ENCODE data around the gene AKT1.

Gene AKT1

DNA sequence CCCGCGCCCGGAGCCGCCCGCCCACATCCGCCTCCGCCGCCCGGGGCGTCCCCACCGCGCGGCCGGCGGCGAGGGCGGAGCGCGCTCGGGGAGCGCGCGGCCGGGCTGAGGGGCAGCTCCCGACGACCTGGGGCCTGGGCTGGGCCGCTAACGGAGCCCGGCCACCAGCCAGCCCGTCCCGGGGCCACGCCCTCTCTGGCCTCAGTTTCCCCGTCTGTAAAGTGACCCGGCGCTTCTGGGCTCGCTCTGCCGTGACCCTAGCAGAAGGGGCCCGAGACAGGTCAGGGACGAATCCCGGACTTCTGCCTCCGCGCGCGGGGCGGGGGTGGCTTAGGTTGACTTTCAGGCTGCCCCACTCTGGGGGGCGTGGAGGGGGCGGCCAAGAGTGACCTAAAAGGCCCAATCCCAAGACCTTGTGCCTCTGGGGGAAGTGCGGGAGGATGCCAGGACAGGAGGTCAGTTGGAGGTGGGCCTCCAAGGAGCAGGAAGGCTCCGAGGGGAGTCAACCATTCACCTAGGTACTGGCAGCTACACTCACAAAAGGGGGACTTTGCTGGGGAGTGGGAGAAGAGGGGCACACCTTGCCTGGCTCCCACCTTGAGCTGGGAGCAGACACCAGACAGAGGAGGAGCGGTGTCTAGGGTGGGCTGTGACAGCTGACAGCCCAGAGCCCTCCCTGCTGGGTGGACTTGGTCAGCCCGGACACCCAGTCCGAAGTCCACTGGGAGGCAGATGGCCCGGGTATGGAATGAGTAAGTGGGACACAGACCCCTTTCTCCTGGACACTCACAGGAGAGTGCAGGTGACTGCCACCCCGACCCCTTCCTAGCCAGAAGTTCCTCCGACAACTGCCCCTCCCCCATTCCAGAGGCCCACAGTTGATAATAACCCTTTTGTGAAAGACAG lies 486 bp upstream of the AKT1 start:
- Histone ChIP-seq H3K79me2 (ENCODE audit: low read length) (peaks cover 30% of the 10 kb centered on the region), H3K9ac (ENCODE audit: low read length) (peak overlapping the region; percentile 28; the same call in 1 of the 2 replicates), H3K36me3 (replicated peaks; ENCODE audit: insufficient read depth, low read length) (no peaks in the 10 kb centered on the region), H3K4me2 (ENCODE audit: low read depth, low read length) (peak overlapping the region; percentile 82), H3K27me3 (replicated peaks; ENCODE audit: insufficient read depth, low read length) (no peaks in the 10 kb centered on the region), H3K27ac (ENCODE audit: low read length) (no peak overlapping the region), H2AFZ (ENCODE audit: low read length) (no peak overlapping the region), H3K9me3 (replicated peaks; ENCODE audit: insufficient read depth, low read length) (no peaks in the 10 kb centered on the region), H3F3A (ENCODE audit: insufficient read depth, low read length) (peaks cover 11% of the 10 kb centered on the region), H3K4me1 (ENCODE audit: low read length) (peaks cover 12% of the 10 kb centered on the region; the same call in 1 of the 2 replicates), H3K9me2 (replicated peaks; ENCODE audit: insufficient read depth, low read length) (no peaks in the 10 kb centered on the region), H3K4me3 (ENCODE audit: low read length) (peak overlapping the region; percentile 48; the same call in 1 of the 2 replicates), H4K20me1 (ENCODE audit: insufficient read depth, low read length) (no peaks in the 10 kb centered on the region)
- TF ChIP-seq EZH2phosphoT487 (IDR thresholded peaks at IDR 0.05; ENCODE audit: low read length) (no peak), CTCF (IDR thresholded peaks at IDR 0.05; ENCODE audit: low read length) (no peak), EZH2 (optimal IDR thresholded peaks at IDR 0.05; ENCODE audit: low read depth, low read length) (no peak)
- DNase-seq: peak; percentile 23

DNA sequence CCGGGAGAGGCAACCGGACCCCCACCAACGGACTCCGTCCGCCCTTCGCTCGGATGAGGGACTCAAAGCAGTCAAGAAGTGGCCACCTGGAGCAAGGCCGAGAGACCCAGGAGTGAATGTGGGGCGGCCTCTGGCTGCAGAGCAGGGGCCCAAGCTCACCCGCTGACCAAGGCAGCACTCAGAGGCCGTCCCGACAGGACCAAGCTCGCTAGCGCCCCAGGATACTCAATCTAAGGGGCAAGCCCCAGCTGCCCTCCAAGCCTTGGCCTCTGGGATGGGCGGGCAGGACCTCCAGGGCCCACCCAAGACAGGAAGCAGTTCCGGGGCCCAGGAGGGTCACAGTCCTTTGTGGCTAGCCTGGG lies 936 bp downstream of the AKT1 start:
- Histone ChIP-seq H3K27me3 (replicated peaks; ENCODE audit: insufficient read depth, low read length) (no peaks in the 10 kb centered on the region), H3K9me3 (replicated peaks; ENCODE audit: insufficient read depth, low read length) (no peaks in the 10 kb centered on the region), H4K20me1 (ENCODE audit: insufficient read depth, low read length) (no peaks in the 10 kb centered on the region), H3F3A (ENCODE audit: insufficient read depth, low read length) (peaks cover 7% of the 10 kb centered on the region), H3K9ac (ENCODE audit: low read length) (peak overlapping the region; percentile 62; the same call in 1 of the 2 replicates), H3K4me1 (ENCODE audit: low read length) (peaks cover 12% of the 10 kb centered on the region; the same call in 1 of the 2 replicates), H3K27ac (ENCODE audit: low read length) (no peak overlapping the region), H3K79me2 (ENCODE audit: low read length) (peaks cover 35% of the 10 kb centered on the region), H3K9me2 (replicated peaks; ENCODE audit: insufficient read depth, low read length) (no peaks in the 10 kb centered on the region), H3K36me3 (replicated peaks; ENCODE audit: insufficient read depth, low read length) (no peaks in the 10 kb centered on the region), H3K4me3 (ENCODE audit: low read length) (peak overlapping the region; percentile 72), H3K4me2 (ENCODE audit: low read depth, low read length) (peak overlapping the region; percentile 76), H2AFZ (ENCODE audit: low read length) (no peak overlapping the region)
- TF ChIP-seq EZH2 (optimal IDR thresholded peaks at IDR 0.05; ENCODE audit: low read depth, low read length) (no peak), EZH2phosphoT487 (IDR thresholded peaks at IDR 0.05; ENCODE audit: low read length) (no peak), CTCF (IDR thresholded peaks at IDR 0.05; ENCODE audit: low read length) (no peak)
- no peak for DNase-seq

DNA sequence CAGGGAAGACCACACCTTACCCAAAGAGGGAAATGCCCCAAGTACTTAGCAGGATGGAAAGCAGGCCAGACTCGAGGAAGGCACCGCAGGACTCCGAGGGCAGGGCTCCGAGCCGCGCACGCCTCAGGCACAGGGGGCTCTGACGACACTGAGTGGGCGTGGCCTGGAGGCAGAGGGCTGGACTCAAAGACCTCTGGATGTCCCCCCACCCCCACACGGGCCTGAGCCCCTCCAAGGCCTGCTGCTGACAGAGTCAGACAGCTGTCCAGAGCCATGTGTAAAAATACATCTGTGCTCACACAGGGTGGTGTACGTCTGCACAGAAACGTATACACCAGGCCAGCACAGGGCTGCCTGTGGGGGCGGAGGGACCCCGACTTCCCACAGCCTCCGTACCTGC lies 1.4 kb downstream of the AKT1 start:
- Histone ChIP-seq H4K20me1 (ENCODE audit: insufficient read depth, low read length) (no peaks in the 10 kb centered on the region), H3K4me3 (ENCODE audit: low read length) (peak overlapping the region; percentile 72), H3K36me3 (replicated peaks; ENCODE audit: insufficient read depth, low read length) (no peaks in the 10 kb centered on the region), H3K79me2 (ENCODE audit: low read length) (peaks cover 35% of the 10 kb centered on the region), H3F3A (ENCODE audit: insufficient read depth, low read length) (0 out of 2 replicates have a peak, but pooled peaks cover 3% of the 10 kb centered on the region), H3K4me1 (ENCODE audit: low read length) (peaks cover 12% of the 10 kb centered on the region; the same call in 1 of the 2 replicates), H3K9ac (ENCODE audit: low read length) (peak overlapping the region; percentile 62; the same call in 1 of the 2 replicates), H3K27ac (ENCODE audit: low read length) (no peak overlapping the region), H3K4me2 (ENCODE audit: low read depth, low read length) (peak overlapping the region; percentile 76; the same call in 1 of the 2 replicates), H2AFZ (ENCODE audit: low read length) (no peak overlapping the region), H3K9me2 (replicated peaks; ENCODE audit: insufficient read depth, low read length) (no peaks in the 10 kb centered on the region), H3K9me3 (replicated peaks; ENCODE audit: insufficient read depth, low read length) (no peaks in the 10 kb centered on the region), H3K27me3 (replicated peaks; ENCODE audit: insufficient read depth, low read length) (no peaks in the 10 kb centered on the region)
- DNase-seq: no peak
- TF ChIP-seq EZH2phosphoT487 (IDR thresholded peaks at IDR 0.05; ENCODE audit: low read length) (no peak), CTCF (IDR thresholded peaks at IDR 0.05; ENCODE audit: low read length) (no peak), EZH2 (optimal IDR thresholded peaks at IDR 0.05; ENCODE audit: low read depth, low read length) (no peak)
